K562 (cell line): Measurements from ENCODE around the gene CAMK2N1.

ENCODE experiments used
- CAMTA2 ChIP-seq: fragments of 250-450 bp; sonication (Bioruptor Pico); conservative IDR thresholded peaks from 2 replicates; pipeline ENCODE4 v1.5.1; 2022
- DACH1 ChIP-seq: fragments of 450-650 bp; IDR thresholded peaks from 2 replicates; pipeline ENCODE4 v1.6.1; 2018; ENCODE audit not compliant: partially characterized antibody
- HDGF ChIP-seq: fragments of 450-650 bp; IDR thresholded peaks from 2 replicates; pipeline ENCODE4 v1.6.1; 2016
- HNRNPL ChIP-seq: fragments of 200-400 bp; formaldehyde crosslinking; IDR thresholded peaks from 2 replicates; pipeline ENCODE4 v1.6.1; 2017; ENCODE audit warnings: low read depth, mild to moderate bottlenecking, low read length
- NFE2 ChIP-seq: IDR thresholded peaks from 2 replicates; pipeline ENCODE4 v1.6.1; 2014; ENCODE audit warnings: antibody characterized with exemption, low read depth
- POU5F1 ChIP-seq: fragments of 150-350 bp; IDR thresholded peaks from 2 replicates; pipeline ENCODE4 v1.6.1; 2014; ENCODE audit warnings: borderline replicate concordance, low read length, low read depth, mild to moderate bottlenecking; ENCODE audit not compliant: partially characterized antibody
- SIX5 ChIP-seq, 2 experiments: IDR thresholded peaks; 2 replicates each; pipeline ENCODE4 v1.6.1; 2011; ENCODE audit warnings: low read length in 2 of 2, borderline replicate concordance in 1 of 2, low read depth in 1 of 2, mild to moderate bottlenecking in 1 of 2, moderate library complexity in 1 of 2; ENCODE audit not compliant: insufficient read depth in 1 of 2
- TCF3 ChIP-seq: sonication (generic); formaldehyde crosslinking; IDR thresholded peaks from 2 replicates; pipeline ENCODE4 v1.4.0; 2020; ENCODE audit warnings: mild to moderate bottlenecking, missing genetic modification reagents
- ZNF232 ChIP-seq: sonication (generic); formaldehyde crosslinking; IDR thresholded peaks from 2 replicates; pipeline ENCODE4 v1.8.0; 2022; ENCODE audit warnings: mild to moderate bottlenecking, missing genetic modification reagents
- TF ChIP-seq, protein P1 (sequence below), 3 experiments: IDR thresholded peaks in 2 of 3; conservative IDR thresholded peaks in 1 of 3; 2 replicates each; pipeline ENCODE4 v1.5.1; 2011 to 2012; ENCODE audit warnings: low read length in 3 of 3, mild to moderate bottlenecking in 3 of 3, control low read depth in 2 of 3, improper control_type of control experiment in 1 of 3, inconsistent platforms in 1 of 3, low read depth in 1 of 3, mixed read lengths in 1 of 3, moderate library complexity in 1 of 3; ENCODE audit not compliant: insufficient read depth in 2 of 3
- TF ChIP-seq, protein P2 (sequence below): sonication (generic); formaldehyde crosslinking; IDR thresholded peaks from 2 replicates; pipeline ENCODE4 v1.8.1; 2022; ENCODE audit warnings: missing genetic modification reagents
- TF ChIP-seq, protein P3 (sequence below): sonication (generic); formaldehyde crosslinking; IDR thresholded peaks from 2 replicates; pipeline ENCODE4 v1.5.0; 2020; ENCODE audit warnings: missing genetic modification reagents
- TF ChIP-seq, protein P4 (sequence below): IDR thresholded peaks from 3 replicates; pipeline ENCODE4 v1.6.1; 2011; ENCODE audit warnings: borderline replicate concordance, mild to moderate bottlenecking, moderate library complexity; ENCODE audit not compliant: insufficient read length; ENCODE audit errors: extremely low read depth

DNA sequence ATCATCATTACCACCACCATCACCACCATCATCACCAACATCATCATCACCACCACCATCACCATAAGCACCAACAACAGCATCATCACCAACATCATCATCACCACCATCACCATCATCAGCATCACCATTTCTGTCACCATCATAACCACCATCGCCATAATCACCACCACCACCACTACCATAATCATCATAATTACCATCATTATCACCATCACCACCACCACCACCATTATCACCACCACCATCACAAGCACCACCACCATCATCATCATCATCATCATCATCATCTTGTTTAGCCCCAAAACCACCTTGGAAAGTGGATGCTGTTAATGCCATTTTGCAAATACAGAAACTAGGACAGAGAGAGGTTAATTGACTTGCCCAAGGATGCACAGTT is 22.5 kb downstream of the CAMK2N1 start:
- TF ChIP-seq, protein P1, sequence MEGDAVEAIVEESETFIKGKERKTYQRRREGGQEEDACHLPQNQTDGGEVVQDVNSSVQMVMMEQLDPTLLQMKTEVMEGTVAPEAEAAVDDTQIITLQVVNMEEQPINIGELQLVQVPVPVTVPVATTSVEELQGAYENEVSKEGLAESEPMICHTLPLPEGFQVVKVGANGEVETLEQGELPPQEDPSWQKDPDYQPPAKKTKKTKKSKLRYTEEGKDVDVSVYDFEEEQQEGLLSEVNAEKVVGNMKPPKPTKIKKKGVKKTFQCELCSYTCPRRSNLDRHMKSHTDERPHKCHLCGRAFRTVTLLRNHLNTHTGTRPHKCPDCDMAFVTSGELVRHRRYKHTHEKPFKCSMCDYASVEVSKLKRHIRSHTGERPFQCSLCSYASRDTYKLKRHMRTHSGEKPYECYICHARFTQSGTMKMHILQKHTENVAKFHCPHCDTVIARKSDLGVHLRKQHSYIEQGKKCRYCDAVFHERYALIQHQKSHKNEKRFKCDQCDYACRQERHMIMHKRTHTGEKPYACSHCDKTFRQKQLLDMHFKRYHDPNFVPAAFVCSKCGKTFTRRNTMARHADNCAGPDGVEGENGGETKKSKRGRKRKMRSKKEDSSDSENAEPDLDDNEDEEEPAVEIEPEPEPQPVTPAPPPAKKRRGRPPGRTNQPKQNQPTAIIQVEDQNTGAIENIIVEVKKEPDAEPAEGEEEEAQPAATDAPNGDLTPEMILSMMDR (IDR thresholded peaks at IDR 0.05 in 2 of 3, conservative IDR thresholded peaks at IDR 0.05 in 1 of 3; ENCODE audit: insufficient read depth in 2 of 3, low read depth in 1 of 3, low read length in 3 of 3), result no peak
- TF ChIP-seq POU5F1 (no peak), NFE2 (no peak), SIX5 (IDR thresholded peaks at IDR 0.05; ENCODE audit: borderline replicate concordance in 1 of 2, insufficient read depth in 1 of 2, low read depth in 1 of 2, low read length in 2 of 2) (no peak), HDGF (no peak), DACH1 (no peak), HNRNPL (no peak), ZNF232 (no peak), TCF3 (no peak), CAMTA2 (CRISPR knock-in tag) (no peak)
- TF ChIP-seq, protein P2, sequence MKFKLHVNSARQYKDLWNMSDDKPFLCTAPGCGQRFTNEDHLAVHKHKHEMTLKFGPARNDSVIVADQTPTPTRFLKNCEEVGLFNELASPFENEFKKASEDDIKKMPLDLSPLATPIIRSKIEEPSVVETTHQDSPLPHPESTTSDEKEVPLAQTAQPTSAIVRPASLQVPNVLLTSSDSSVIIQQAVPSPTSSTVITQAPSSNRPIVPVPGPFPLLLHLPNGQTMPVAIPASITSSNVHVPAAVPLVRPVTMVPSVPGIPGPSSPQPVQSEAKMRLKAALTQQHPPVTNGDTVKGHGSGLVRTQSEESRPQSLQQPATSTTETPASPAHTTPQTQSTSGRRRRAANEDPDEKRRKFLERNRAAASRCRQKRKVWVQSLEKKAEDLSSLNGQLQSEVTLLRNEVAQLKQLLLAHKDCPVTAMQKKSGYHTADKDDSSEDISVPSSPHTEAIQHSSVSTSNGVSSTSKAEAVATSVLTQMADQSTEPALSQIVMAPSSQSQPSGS (CRISPR knock-in tag), result no peak
- TF ChIP-seq, protein P3, sequence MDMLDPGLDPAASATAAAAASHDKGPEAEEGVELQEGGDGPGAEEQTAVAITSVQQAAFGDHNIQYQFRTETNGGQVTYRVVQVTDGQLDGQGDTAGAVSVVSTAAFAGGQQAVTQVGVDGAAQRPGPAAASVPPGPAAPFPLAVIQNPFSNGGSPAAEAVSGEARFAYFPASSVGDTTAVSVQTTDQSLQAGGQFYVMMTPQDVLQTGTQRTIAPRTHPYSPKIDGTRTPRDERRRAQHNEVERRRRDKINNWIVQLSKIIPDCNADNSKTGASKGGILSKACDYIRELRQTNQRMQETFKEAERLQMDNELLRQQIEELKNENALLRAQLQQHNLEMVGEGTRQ (CRISPR knock-in tag), result no peak
- TF ChIP-seq, protein P4, sequence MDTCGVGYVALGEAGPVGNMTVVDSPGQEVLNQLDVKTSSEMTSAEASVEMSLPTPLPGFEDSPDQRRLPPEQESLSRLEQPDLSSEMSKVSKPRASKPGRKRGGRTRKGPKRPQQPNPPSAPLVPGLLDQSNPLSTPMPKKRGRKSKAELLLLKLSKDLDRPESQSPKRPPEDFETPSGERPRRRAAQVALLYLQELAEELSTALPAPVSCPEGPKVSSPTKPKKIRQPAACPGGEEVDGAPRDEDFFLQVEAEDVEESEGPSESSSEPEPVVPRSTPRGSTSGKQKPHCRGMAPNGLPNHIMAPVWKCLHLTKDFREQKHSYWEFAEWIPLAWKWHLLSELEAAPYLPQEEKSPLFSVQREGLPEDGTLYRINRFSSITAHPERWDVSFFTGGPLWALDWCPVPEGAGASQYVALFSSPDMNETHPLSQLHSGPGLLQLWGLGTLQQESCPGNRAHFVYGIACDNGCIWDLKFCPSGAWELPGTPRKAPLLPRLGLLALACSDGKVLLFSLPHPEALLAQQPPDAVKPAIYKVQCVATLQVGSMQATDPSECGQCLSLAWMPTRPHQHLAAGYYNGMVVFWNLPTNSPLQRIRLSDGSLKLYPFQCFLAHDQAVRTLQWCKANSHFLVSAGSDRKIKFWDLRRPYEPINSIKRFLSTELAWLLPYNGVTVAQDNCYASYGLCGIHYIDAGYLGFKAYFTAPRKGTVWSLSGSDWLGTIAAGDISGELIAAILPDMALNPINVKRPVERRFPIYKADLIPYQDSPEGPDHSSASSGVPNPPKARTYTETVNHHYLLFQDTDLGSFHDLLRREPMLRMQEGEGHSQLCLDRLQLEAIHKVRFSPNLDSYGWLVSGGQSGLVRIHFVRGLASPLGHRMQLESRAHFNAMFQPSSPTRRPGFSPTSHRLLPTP, result no peak
